Stimulated activated CD4-positive, alpha-beta T cell treated with anti-CD3 and anti-CD28 coated beads, TNF-alpha, amount 100 ng/mL, for 48 hours (primary cell): Measurements from ENCODE around the gene GON7.
"Not testable (repeated sequence)": the region's sequence is repeated elsewhere in the genome, so short reads cannot be mapped to it uniquely, and the experiment has no call there.

Source experiments
- DNase-seq, 3 donors: peaks; one replicate each; pipeline ENCODE4 v3.0.0-alpha.2; 2020; ENCODE audit warnings: low read depth in 3 of 3

Gene GON7

GRCh38 chr14:93200553-93200952 is 6.3 kb downstream of the GON7 start:
- no peak for DNase-seq

- no peak for DNase-seq
These were observed 7.8 kb downstream of the GON7 start for GRCh38 chr14:93199031-93199430.

GRCh38 chr14:93195316-93195999 is 11.4 kb downstream of the GON7 start:
- no peak for DNase-seq

GRCh38 chr14:93186956-93187355 is 19.9 kb downstream of the GON7 start:
- DNase-seq = no peak

GRCh38 chr14:93186466-93186865 is 20.4 kb downstream of the GON7 start:
- DNase-seq = no peak

- DNase-seq = no peak
These were observed 21.5 kb downstream of the GON7 start for GRCh38 chr14:93185349-93185720.

GRCh38 chr14:93184391-93185348 is 22.2 kb downstream of the GON7 start, which contains the start of the genes LYSET and MOAP1:
Gene LYSET (plus strand): TSS chr14:93185317. CDS start chr14:93185406, 89 bp downstream.
Gene MOAP1 (minus strand): TSS chr14:93184897. CDS start chr14:93184242, 655 bp downstream.
- peak; percentile 80 to 85 (median 82) for DNase-seq

GRCh38 chr14:93183596-93184317 is 23.1 kb downstream of the GON7 start:
- DNase-seq = no peak

- DNase-seq = no peak
These were observed 31.4 kb downstream of the GON7 start for GRCh38 chr14:93175492-93175891.

- not testable (repeated sequence) for DNase-seq
These were observed 32.1 kb downstream of the GON7 start for GRCh38 chr14:93174731-93175130.

- DNase-seq = no peak
These were observed 32.9 kb downstream of the GON7 start for GRCh38 chr14:93173943-93174395.

GRCh38 chr14:93171376-93171775 is 35.5 kb downstream of the GON7 start:
- no peak for DNase-seq

- DNase-seq = not testable (repeated sequence)
These were observed 36.7 kb downstream of the GON7 start for GRCh38 chr14:93170141-93170540.

GRCh38 chr14:93169619-93170018 is 37.2 kb downstream of the GON7 start:
- DNase-seq = not testable (repeated sequence)

- not testable (repeated sequence) for DNase-seq
These were observed 38.3 kb downstream of the GON7 start for GRCh38 chr14:93168610-93169009.

- not testable (repeated sequence) for DNase-seq
These were observed 41.3 kb downstream of the GON7 start for GRCh38 chr14:93165271-93166265.

GRCh38 chr14:93163564-93163963 is 43.3 kb downstream of the GON7 start:
- DNase-seq = no peak

GRCh38 chr14:93161411-93161940 is 45.4 kb downstream of the GON7 start:
- no peak for DNase-seq

- no peak for DNase-seq
These were observed 46.5 kb downstream of the GON7 start for GRCh38 chr14:93160353-93160801.
